SK-N-MC (cell line): ENCODE results near the gene RSPRY1.

Experiments used
- EZH2 ChIP-seq: fragments of 200-600 bp; sonication (generic); IDR thresholded peaks from one replicate; pipeline ENCODE4 v1.6.1; 2017; ENCODE audit warnings: antibody characterized with exemption
- POLR2AphosphoS5 ChIP-seq: IDR thresholded peaks from 2 replicates; pipeline ENCODE4 v1.6.1; 2012; ENCODE audit warnings: mild to moderate bottlenecking, low read depth, low read length, borderline replicate concordance

- TF ChIP-seq EZH2: no peak
- TF ChIP-seq POLR2AphosphoS5: no peak
Measured at GRCh38 chr16:57179215-57179828, 6.8 kb upstream of the RSPRY1 start.
